ENCODE results near the gene TMEM119. TPM values are rescaled to one million over a fixed set of nuclear protein-coding genes. Genes with fewer than 3 reads are reported as not detected.

Gene TMEM119
- total RNA-seq, 1 experiment from 2014 or later, result not detected

- Mint-ChIP-seq H3K36me3 (ENCODE audit: insufficient read depth, unreplicated experiment) (no peaks in the 10 kb centered on the region), H3K27ac (ENCODE audit: unreplicated experiment) (no peak overlapping the region), H3K9me3 (ENCODE audit: unreplicated experiment) (no peaks in the 10 kb centered on the region), H3K27me3 (ENCODE audit: insufficient read depth, unreplicated experiment) (peaks cover 7% of the 10 kb centered on the region), H3K4me3 (ENCODE audit: unreplicated experiment) (no peak overlapping the region), H3K4me1 (ENCODE audit: low read depth, unreplicated experiment) (peaks cover 9% of the 10 kb centered on the region)
- ChIA-PET POLR2A (interaction anchor here (0.7 kb wide), 2 partner anchors 56 to 715 kb away, joined by 3 read pairs; partner anchors contain the start of gene ISCU), CTCF (interaction anchor here (0.9 to 1.5 kb wide), 4 partner anchors 25 to 56 kb away, joined by 3 to 8 read pairs (median 3); partner anchors contain the start of gene ISCU)
- intact Hi-C loops (cut with micrococcal nuclease; ENCODE audit: unreplicated experiment), result loop anchor here (1.0 kb wide), 2 partner anchors 48 to 55 kb away; no protein-coding TSS in a partner anchor
- BruUV-seq (replicated peaks), result no TSS peak
- H3K4me3 ChIP-seq (ENCODE audit: low read depth, low read length), result no peak overlapping the region
- no peaks in the 10 kb centered on the region for H3K9me3 ChIP-seq
- H3K4me1 ChIP-seq, result no peaks in the 10 kb centered on the region; the same call in 1 of the 2 replicates
- peak; percentile 71 to 86 for DNase-seq
- no peaks in the 10 kb centered on the region for H3K27me3 ChIP-seq (replicated peaks; ENCODE audit: control insufficient read depth, insufficient read depth, low read length)
- H3K36me3 ChIP-seq (ENCODE audit: control insufficient read depth, insufficient read depth, low read length), result no peaks in the 10 kb centered on the region
- TF ChIP-seq CTCF (IDR thresholded peaks at IDR 0.05; ENCODE audit: insufficient read depth in 1 of 2, low read depth in 1 of 2, low read length in 1 of 2, severe bottlenecking in 1 of 2, unreplicated experiment in 1 of 2), result peak; percentile 89 to 94
Measured at GRCh38 chr12:108618079-108618952, 20.4 kb upstream of the TMEM119 start.

DNA sequence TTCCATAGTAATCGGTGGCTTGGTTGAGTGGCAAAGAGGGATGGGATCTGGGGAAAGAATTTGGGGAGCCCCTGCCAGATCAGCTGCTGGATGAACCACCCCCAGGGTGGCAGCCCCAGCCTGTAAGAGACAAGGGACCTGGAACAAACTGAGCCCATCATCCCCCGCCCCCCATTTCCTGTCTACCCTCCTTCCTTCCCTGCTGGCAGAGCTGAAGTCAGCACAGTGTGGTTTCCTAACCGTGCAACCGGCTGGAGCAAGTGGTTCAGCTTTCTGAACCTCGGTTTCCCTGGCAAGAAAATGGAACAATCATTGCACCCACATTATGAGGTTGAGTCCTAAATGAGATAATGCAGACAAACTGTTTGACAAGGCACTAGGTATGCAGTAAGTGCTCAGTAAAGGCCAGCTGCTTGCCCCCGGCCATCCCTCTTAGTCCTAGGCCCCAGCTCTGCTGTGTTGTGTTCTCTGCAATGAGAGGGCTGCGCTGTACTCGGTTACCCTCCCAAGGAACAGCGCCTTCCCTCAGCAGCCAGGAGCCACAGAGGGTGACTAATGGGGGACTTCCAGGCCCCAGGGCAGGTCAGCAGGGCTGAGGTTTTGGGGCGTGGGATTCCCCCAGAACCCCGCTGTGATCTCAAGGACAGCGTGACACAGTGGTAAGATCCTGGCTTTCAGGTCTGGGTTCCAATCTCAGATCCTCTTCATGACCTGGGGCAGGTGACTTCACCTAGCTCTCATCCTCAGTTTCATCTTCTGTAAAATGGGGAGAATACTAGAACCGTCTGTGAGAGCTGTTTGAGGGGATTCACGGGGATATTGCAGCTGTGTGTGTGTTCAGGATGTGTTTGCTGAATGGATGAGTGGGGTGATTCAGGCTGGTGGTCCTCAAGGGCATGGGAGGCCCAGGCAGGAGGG, 19.3 kb upstream of the TMEM119 start:
- peaks cover 9% of the 10 kb centered on the region for H3K4me1 Mint-ChIP-seq (ENCODE audit: low read depth, unreplicated experiment)
- BruUV-seq (replicated peaks), result no TSS peak
- CTCF ChIA-PET, result interaction anchor here (0.6 to 1.5 kb wide), 3 partner anchors 18 to 55 kb away, joined by 3 to 8 read pairs (median 6); partner anchors contain the start of gene ISCU
- intact Hi-C loops (cut with micrococcal nuclease; ENCODE audit: unreplicated experiment), result no loop called here
- H3K4me3 Mint-ChIP-seq (ENCODE audit: unreplicated experiment), result no peak overlapping the region
- no peak overlapping the region for H3K4me3 ChIP-seq (ENCODE audit: low read depth, low read length)
- peaks cover 7% of the 10 kb centered on the region for H3K27me3 Mint-ChIP-seq (ENCODE audit: insufficient read depth, unreplicated experiment)
- no peaks in the 10 kb centered on the region for H3K9me3 ChIP-seq
- H3K27me3 ChIP-seq (replicated peaks; ENCODE audit: control insufficient read depth, insufficient read depth, low read length), result no peaks in the 10 kb centered on the region
- H3K27ac Mint-ChIP-seq (ENCODE audit: unreplicated experiment), result no peak overlapping the region
- no peak for TF ChIP-seq CTCF (IDR thresholded peaks at IDR 0.05; ENCODE audit: insufficient read depth in 1 of 2, low read depth in 1 of 2, low read length in 1 of 2, severe bottlenecking in 1 of 2, unreplicated experiment in 1 of 2)
- no peaks in the 10 kb centered on the region for H3K9me3 Mint-ChIP-seq (ENCODE audit: unreplicated experiment)
- H3K36me3 Mint-ChIP-seq (ENCODE audit: insufficient read depth, unreplicated experiment), result no peaks in the 10 kb centered on the region
- DNase-seq, result no peak
- POLR2A ChIA-PET, result no interaction called here
- no peaks in the 10 kb centered on the region; the same call in 1 of the 2 replicates for H3K4me1 ChIP-seq
- no peaks in the 10 kb centered on the region for H3K36me3 ChIP-seq (ENCODE audit: control insufficient read depth, insufficient read depth, low read length)

GRCh38 chr12:108616359-108616758, 18.5 kb upstream of the TMEM119 start:
- no peaks in the 10 kb centered on the region for H3K36me3 Mint-ChIP-seq (ENCODE audit: insufficient read depth, unreplicated experiment)
- H3K36me3 ChIP-seq (ENCODE audit: control insufficient read depth, insufficient read depth, low read length), result no peaks in the 10 kb centered on the region
- intact Hi-C loops (cut with micrococcal nuclease; ENCODE audit: unreplicated experiment), result no loop called here
- H3K4me1 Mint-ChIP-seq (ENCODE audit: low read depth, unreplicated experiment), result peaks cover 9% of the 10 kb centered on the region
- ChIA-PET CTCF (no interaction called here), POLR2A (no interaction called here)
- no peaks in the 10 kb centered on the region; the same call in 1 of the 2 replicates for H3K4me1 ChIP-seq
- no peak overlapping the region for H3K4me3 ChIP-seq (ENCODE audit: low read depth, low read length)
- TF ChIP-seq CTCF (IDR thresholded peaks at IDR 0.05; ENCODE audit: insufficient read depth in 1 of 2, low read depth in 1 of 2, low read length in 1 of 2, severe bottlenecking in 1 of 2, unreplicated experiment in 1 of 2), result no peak
- no peaks in the 10 kb centered on the region for H3K27me3 ChIP-seq (replicated peaks; ENCODE audit: control insufficient read depth, insufficient read depth, low read length)
- no peak for DNase-seq
- no TSS peak for BruUV-seq (replicated peaks)
- no peak overlapping the region for H3K4me3 Mint-ChIP-seq (ENCODE audit: unreplicated experiment)
- H3K27me3 Mint-ChIP-seq (ENCODE audit: insufficient read depth, unreplicated experiment), result peaks cover 7% of the 10 kb centered on the region
- no peaks in the 10 kb centered on the region for H3K9me3 ChIP-seq
- no peaks in the 10 kb centered on the region for H3K9me3 Mint-ChIP-seq (ENCODE audit: unreplicated experiment)
- H3K27ac Mint-ChIP-seq (ENCODE audit: unreplicated experiment), result no peak overlapping the region
